Liver (tissue), 3 donors: ENCODE measurements around the gene NLRP6.

ENCODE experiments used
- CTCF ChIP-seq: fragments of 150-350 bp; IDR thresholded peaks from 2 replicates; pipeline ENCODE4 v1.5.1; 2017; ENCODE audit warnings: improper control_type of control experiment, low read depth, low read length; ENCODE audit not compliant: missing input control
- HNF4A ChIP-seq, 2 donors: conservative IDR thresholded peaks; 2 replicates each; pipeline ENCODE4 v1.6.1; 2016; ENCODE audit warnings: antibody characterized with exemption in 2 of 2, mild to moderate bottlenecking in 2 of 2
- JUND ChIP-seq, 2 donors: IDR thresholded peaks; 2 replicates each; pipeline ENCODE4 v1.6.1; 2016; ENCODE audit warnings: antibody characterized with exemption in 2 of 2
- MAX ChIP-seq: IDR thresholded peaks from 2 replicates; pipeline ENCODE4 v1.6.1; 2016; ENCODE audit warnings: antibody characterized with exemption
- RAD21 ChIP-seq, 2 donors: IDR thresholded peaks; 2 replicates each; pipeline ENCODE4 v1.6.1; 2016; ENCODE audit warnings: antibody characterized with exemption in 2 of 2, mild to moderate bottlenecking in 2 of 2
- REST ChIP-seq: IDR thresholded peaks from 2 replicates; pipeline ENCODE4 v1.6.1; 2016; ENCODE audit warnings: antibody characterized with exemption, mild to moderate bottlenecking
- SP1 ChIP-seq: IDR thresholded peaks from 2 replicates; pipeline ENCODE4 v1.6.1; 2018; ENCODE audit warnings: antibody characterized with exemption, mild to moderate bottlenecking
- YY1 ChIP-seq: IDR thresholded peaks from 2 replicates; pipeline ENCODE4 v1.6.1; 2016; ENCODE audit warnings: antibody characterized with exemption, mild to moderate bottlenecking
- ZBTB33 ChIP-seq: IDR thresholded peaks from 2 replicates; pipeline ENCODE4 v1.6.1; 2016; ENCODE audit warnings: antibody characterized with exemption
- donor health status: healthy.
- donor health status: healthy.

GRCh38 chr11:255176-255575 is 23.0 kb upstream of the NLRP6 start:
- TF ChIP-seq CTCF = no peak
- no peak for TF ChIP-seq RAD21 (IDR thresholded peaks at IDR 0.05)
- no peak for TF ChIP-seq REST
- no peak for TF ChIP-seq HNF4A (conservative IDR thresholded peaks at IDR 0.05)
- no peak for TF ChIP-seq ZBTB33
- no peak for TF ChIP-seq JUND (IDR thresholded peaks at IDR 0.05)
- TF ChIP-seq YY1 = no peak
- no peak for TF ChIP-seq SP1
- no peak for TF ChIP-seq MAX
